Bronchial epithelial cell (primary cell): ENCODE measurements around the gene USP43. TPM values are rescaled to one million over a fixed set of nuclear protein-coding genes. Genes with fewer than 3 reads are reported as not detected.
A peak's percentile ranks its signal among the peaks of the same experiment; 100 is the strongest.

Experiments used
- DNase-seq: peaks from one replicate; pipeline ENCODE4 v3.0.0-alpha.2; 2010; ENCODE audit warnings: low read depth
- FAIRE-seq: peaks from 2 replicates; lab custom pipeline; 2011; peaks lifted over from hg19 to GRCh38; lab: Jason Lieb, UNC
- H3K27me3 ChIP-seq: 2 replicates; pipeline ENCODE4 v1.5.1; 2011; ENCODE audit warnings: low read length; ENCODE audit not compliant: control insufficient read depth, insufficient read depth
- H3K36me3 ChIP-seq: 2 replicates; pipeline ENCODE4 v1.5.1; 2011; ENCODE audit warnings: low read length; ENCODE audit not compliant: control insufficient read depth, insufficient read depth
- H3K4me3 ChIP-seq: 2 replicates; pipeline ENCODE4 v1.5.1; 2011; ENCODE audit warnings: mild to moderate bottlenecking, low read depth, low read length, control low read depth
- CTCF ChIP-seq: IDR thresholded peaks from 2 replicates; pipeline ENCODE4 v1.5.1; 2011; ENCODE audit warnings: mild to moderate bottlenecking, moderate library complexity, low read length, control low read depth, inconsistent platforms; ENCODE audit not compliant: insufficient read depth, severe bottlenecking
- total RNA-seq: library from RNA; depleted of rRNA; stranded (reverse); fragments of >200 nt; gene quantifications from 2 replicates; pipeline ENCODE4 v1.2.1, GENCODE V29; 2014

USP43 gene
- total RNA-seq, 1 donor from 2014 or later, result 13.4 TPM

GRCh38 chr17:9703781-9704082, 58.4 kb downstream of the USP43 start:
- TF ChIP-seq CTCF, result no peak
- no peaks in the 10 kb centered on the region for H3K27me3 ChIP-seq
- DNase-seq, result no peak
- no peak for FAIRE-seq
- H3K36me3 ChIP-seq, result peaks cover 14% of the 10 kb centered on the region
- H3K4me3 ChIP-seq, result no peak overlapping the region

- Histone ChIP-seq H3K36me3 (peaks cover 12% of the 10 kb centered on the region), H3K4me3 (no peak overlapping the region), H3K27me3 (no peaks in the 10 kb centered on the region)
- no peak for DNase-seq
- TF ChIP-seq CTCF, result no peak
- FAIRE-seq, result no peak
Measured at GRCh38 chr17:9705745-9706144, 60.4 kb downstream of the USP43 start.

GRCh38 chr17:9707948-9708347, 62.6 kb downstream of the USP43 start:
- Histone ChIP-seq H3K36me3 (peaks cover 10% of the 10 kb centered on the region), H3K4me3 (no peak overlapping the region), H3K27me3 (no peaks in the 10 kb centered on the region)
- no peak for TF ChIP-seq CTCF
- DNase-seq (no peak), FAIRE-seq (no peak)

GRCh38 chr17:9714801-9715200, 69.5 kb downstream of the USP43 start:
- no peak for TF ChIP-seq CTCF
- FAIRE-seq (no peak), DNase-seq (no peak)
- Histone ChIP-seq H3K36me3 (peaks cover 11% of the 10 kb centered on the region), H3K27me3 (no peaks in the 10 kb centered on the region), H3K4me3 (no peak overlapping the region)

GRCh38 chr17:9715503-9716016, 70.2 kb downstream of the USP43 start:
- TF ChIP-seq CTCF, result no peak
- FAIRE-seq, result peak; percentile 80
- no peaks in the 10 kb centered on the region for H3K27me3 ChIP-seq
- peaks cover 10% of the 10 kb centered on the region for H3K36me3 ChIP-seq
- no peak overlapping the region for H3K4me3 ChIP-seq
- DNase-seq, result no peak

- peaks cover 11% of the 10 kb centered on the region for H3K36me3 ChIP-seq
- H3K27me3 ChIP-seq, result no peaks in the 10 kb centered on the region
- TF ChIP-seq CTCF, result no peak
- DNase-seq, result no peak
- no peak for FAIRE-seq
- no peak overlapping the region for H3K4me3 ChIP-seq
Measured at GRCh38 chr17:9725575-9725974, 80.3 kb downstream of the USP43 start.
